ENCODE data around the gene PLPP7.

The PLPP7 gene

GRCh38 chr9:131273856-131274673 lies 15.5 kb upstream of the PLPP7 start:
- H3K36me3 Mint-ChIP-seq (ENCODE audit: low read depth), result peaks cover 66% of the 10 kb centered on the region
- no peaks in the 10 kb centered on the region for H3K27me3 Mint-ChIP-seq
- H3K9me3 Mint-ChIP-seq, result no peaks in the 10 kb centered on the region
- H3K4me1 Mint-ChIP-seq (ENCODE audit: low read depth), result peaks cover 60% of the 10 kb centered on the region
- peak overlapping the region; percentile 99 for H3K4me3 Mint-ChIP-seq
- intact Hi-C loops (cut with micrococcal nuclease), result loop anchor here (10.0 kb wide), 1 partner anchor 89 kb away; no protein-coding TSS in a partner anchor
- H3K27ac Mint-ChIP-seq, result peak overlapping the region; percentile 93

- peaks cover 66% of the 10 kb centered on the region for H3K36me3 Mint-ChIP-seq (ENCODE audit: low read depth)
- peak overlapping the region; percentile 99 for H3K4me3 Mint-ChIP-seq
- peaks cover 61% of the 10 kb centered on the region for H3K4me1 Mint-ChIP-seq (ENCODE audit: low read depth)
- intact Hi-C loops (cut with micrococcal nuclease), result loop anchor here (5.0 to 10.0 kb wide), 2 partner anchors 38 to 90 kb away; no protein-coding TSS in a partner anchor
- H3K27me3 Mint-ChIP-seq, result no peaks in the 10 kb centered on the region
- H3K9me3 Mint-ChIP-seq, result no peaks in the 10 kb centered on the region
- H3K27ac Mint-ChIP-seq, result peak overlapping the region; percentile 93
These were observed 14.7 kb upstream of the PLPP7 start for GRCh38 chr9:131274674-131275331.

DNA sequence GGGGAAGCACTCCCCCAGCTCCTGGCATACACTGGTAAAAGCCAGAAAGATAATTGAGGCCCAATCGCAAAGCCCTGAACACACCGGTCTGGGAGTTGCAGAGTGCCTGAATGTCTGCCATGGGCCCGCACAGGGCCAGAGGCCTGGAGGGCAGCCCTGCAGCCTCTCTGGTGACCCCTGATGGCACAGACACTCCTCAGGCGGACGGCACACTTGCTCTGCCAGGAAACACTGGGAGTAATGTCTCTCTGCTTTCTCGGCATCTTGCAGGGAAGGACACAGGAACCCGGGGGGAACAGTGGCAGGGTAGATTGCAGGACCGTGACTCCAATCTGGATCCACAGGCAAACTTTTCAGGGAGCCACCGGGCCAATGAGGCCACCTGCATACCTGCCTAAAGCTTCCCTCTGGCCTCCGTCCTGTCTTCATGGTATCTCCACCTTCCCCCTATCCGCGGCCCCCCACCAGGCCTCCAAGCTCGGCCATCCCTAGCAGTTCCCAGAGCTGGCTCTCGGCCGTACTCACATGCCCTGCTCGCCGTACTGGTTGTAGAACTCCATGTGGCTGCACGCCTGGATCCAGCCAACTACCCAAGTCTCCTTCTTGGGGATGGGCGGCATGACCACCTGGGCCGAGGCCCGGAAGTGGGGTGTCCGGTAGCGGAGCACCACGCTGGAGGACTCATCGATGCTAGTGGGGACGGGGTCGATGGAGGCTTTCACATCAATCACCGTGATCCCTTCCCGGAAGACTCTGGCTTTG lies 14.0 kb upstream of the PLPP7 start:
- H3K9me3 Mint-ChIP-seq, result no peaks in the 10 kb centered on the region
- peak overlapping the region; percentile 93 for H3K27ac Mint-ChIP-seq
- intact Hi-C loops (cut with micrococcal nuclease), result loop anchor here (2.0 to 10.0 kb wide), 3 partner anchors 19 to 91 kb away; no protein-coding TSS in a partner anchor
- peak overlapping the region; percentile 99 for H3K4me3 Mint-ChIP-seq
- peaks cover 59% of the 10 kb centered on the region for H3K36me3 Mint-ChIP-seq (ENCODE audit: low read depth)
- peaks cover 62% of the 10 kb centered on the region for H3K4me1 Mint-ChIP-seq (ENCODE audit: low read depth)
- peaks cover 3% of the 10 kb centered on the region for H3K27me3 Mint-ChIP-seq

DNA sequence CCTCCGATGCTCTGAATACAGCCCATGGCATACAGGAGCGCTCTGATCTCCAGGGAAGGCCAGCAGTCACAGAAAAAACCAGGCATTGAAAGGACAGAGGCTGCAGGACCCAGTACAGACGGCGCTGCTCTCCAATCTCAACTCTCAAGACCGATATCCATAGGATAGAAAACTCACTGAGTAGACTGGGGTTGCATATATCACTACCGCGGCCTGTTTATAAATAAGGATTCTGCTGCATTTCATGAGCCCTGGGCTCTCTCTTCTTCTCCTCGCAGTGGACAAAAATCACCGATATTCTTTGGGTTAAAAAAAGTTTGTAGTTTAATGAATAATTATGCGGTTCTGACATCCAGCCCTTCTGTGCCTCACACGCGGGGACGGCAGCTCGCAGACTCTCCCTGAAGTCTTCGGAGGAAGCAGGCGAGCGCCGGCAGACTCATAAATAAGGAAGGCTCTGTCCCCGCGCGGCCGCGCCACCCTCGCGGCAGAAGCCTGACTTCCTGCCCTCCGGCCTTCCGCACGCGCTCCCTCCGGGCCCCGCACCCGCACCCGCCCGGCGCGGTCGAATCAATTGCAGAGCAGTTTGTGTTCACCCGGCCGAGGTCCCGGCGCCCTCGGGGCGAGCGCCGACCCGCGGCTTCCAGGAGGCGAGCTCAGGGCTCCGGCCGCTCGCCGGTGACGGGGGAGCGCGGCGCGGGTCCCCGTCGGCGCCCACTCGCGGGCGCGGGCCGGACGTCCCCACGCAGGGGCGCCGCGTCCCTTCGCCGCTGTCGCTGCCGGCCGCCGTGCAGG lies 13.2 kb upstream of the PLPP7 start, which contains the start of gene FAM78A:
Gene FAM78A (minus strand): TSS at position 417 of the 795 bp plus-strand sequence. CDS start 331 bp downstream, at position 86.
- Mint-ChIP-seq H3K27me3 (peaks cover 11% of the 10 kb centered on the region), H3K27ac (peak within 1 kb of the TSS; percentile 93), H3K36me3 (ENCODE audit: low read depth) (peaks cover 53% of the 10 kb centered on the region), H3K4me3 (peak within 1 kb of the TSS; percentile 99), H3K4me1 (ENCODE audit: low read depth) (peaks cover 55% of the 10 kb centered on the region), H3K9me3 (no peaks in the 10 kb centered on the region)
- intact Hi-C loops (cut with micrococcal nuclease), result loop anchor here (2.0 to 10.0 kb wide), 3 partner anchors 19 to 91 kb away; no protein-coding TSS in a partner anchor

GRCh38 chr9:131276891-131277286 lies 12.6 kb upstream of the PLPP7 start:
- Mint-ChIP-seq H3K36me3 (ENCODE audit: low read depth) (peaks cover 48% of the 10 kb centered on the region), H3K9me3 (no peaks in the 10 kb centered on the region), H3K27me3 (peaks cover 17% of the 10 kb centered on the region), H3K4me1 (ENCODE audit: low read depth) (peaks cover 52% of the 10 kb centered on the region), H3K4me3 (peak overlapping the region; percentile 77), H3K27ac (peak overlapping the region; percentile 93)
- intact Hi-C loops (cut with micrococcal nuclease), result loop anchor here (2.0 to 10.0 kb wide), 3 partner anchors 20 to 92 kb away; no protein-coding TSS in a partner anchor

DNA sequence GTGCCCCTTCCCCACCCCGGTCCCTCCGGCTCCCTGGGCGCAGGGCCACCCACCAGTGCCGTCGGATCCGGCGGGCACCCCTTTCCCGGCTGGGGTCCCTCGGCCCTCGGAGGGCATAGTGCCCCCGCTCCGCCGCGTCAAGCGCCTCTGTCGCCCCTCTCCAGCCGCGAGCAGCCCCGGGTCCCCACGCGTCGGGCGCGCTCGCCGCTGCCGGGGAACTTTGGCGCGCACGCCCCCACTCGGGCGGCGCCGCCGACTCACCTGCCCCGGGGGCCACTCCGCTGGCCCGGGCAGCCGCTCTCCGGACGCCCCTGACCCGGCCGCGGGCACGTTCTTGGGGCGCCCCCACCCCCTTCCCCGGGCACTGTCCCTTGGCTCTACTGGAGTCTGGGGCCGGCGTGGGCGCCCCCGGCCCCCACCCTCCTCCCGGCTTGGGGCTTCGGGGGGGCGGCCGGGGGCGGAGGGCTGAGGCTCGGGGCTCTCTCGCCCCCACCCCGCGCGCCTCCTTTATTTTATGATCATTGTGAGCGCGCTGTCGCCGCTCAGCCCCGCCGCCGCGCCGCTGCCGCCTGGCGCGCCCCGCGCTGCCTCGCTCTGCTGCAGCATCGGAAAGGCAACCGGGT lies 12.1 kb upstream of the PLPP7 start:
- H3K36me3 Mint-ChIP-seq (ENCODE audit: low read depth), result peaks cover 43% of the 10 kb centered on the region
- H3K9me3 Mint-ChIP-seq, result no peaks in the 10 kb centered on the region
- H3K27me3 Mint-ChIP-seq, result peaks cover 22% of the 10 kb centered on the region
- H3K4me3 Mint-ChIP-seq, result peak overlapping the region; percentile 77
- peak overlapping the region; percentile 93 for H3K27ac Mint-ChIP-seq
- intact Hi-C loops (cut with micrococcal nuclease), result loop anchor here (2.0 to 10.0 kb wide), 3 partner anchors 21 to 93 kb away; no protein-coding TSS in a partner anchor
- H3K4me1 Mint-ChIP-seq (ENCODE audit: low read depth), result peaks cover 52% of the 10 kb centered on the region

GRCh38 chr9:131277910-131278701 lies 11.4 kb upstream of the PLPP7 start:
- peak overlapping the region; percentile 92 for H3K27ac Mint-ChIP-seq
- intact Hi-C loops (cut with micrococcal nuclease), result loop anchor here (2.0 to 10.0 kb wide), 3 partner anchors 21 to 93 kb away; no protein-coding TSS in a partner anchor
- peaks cover 36% of the 10 kb centered on the region for H3K36me3 Mint-ChIP-seq (ENCODE audit: low read depth)
- peaks cover 26% of the 10 kb centered on the region for H3K27me3 Mint-ChIP-seq
- H3K9me3 Mint-ChIP-seq, result no peaks in the 10 kb centered on the region
- peak overlapping the region; percentile 77 for H3K4me3 Mint-ChIP-seq
- peaks cover 47% of the 10 kb centered on the region for H3K4me1 Mint-ChIP-seq (ENCODE audit: low read depth)

DNA sequence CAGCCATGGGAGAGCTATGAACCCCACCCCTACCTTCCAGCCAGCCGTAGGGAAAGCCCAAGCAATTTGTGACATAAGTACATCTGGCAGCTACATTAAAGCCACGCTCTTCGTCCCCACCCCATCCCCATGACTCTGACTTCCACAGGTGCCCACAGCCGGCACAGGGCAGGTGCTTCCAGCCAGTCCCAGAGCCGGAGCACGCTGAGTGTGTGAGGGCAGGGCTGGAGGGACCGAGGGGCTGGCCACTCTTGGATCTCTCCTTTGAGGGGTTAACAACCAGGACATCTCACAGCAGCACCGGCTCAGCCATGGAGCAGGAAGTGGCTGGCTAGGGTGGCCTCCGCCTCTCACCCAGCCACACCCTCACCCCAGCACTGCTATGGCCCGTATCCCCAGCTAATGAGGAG lies 10.8 kb upstream of the PLPP7 start:
- peaks cover 41% of the 10 kb centered on the region for H3K4me1 Mint-ChIP-seq (ENCODE audit: low read depth)
- intact Hi-C loops (cut with micrococcal nuclease), result loop anchor here (5.0 to 10.0 kb wide), 2 partner anchors 41 to 94 kb away; no protein-coding TSS in a partner anchor
- peaks cover 32% of the 10 kb centered on the region for H3K27me3 Mint-ChIP-seq

DNA sequence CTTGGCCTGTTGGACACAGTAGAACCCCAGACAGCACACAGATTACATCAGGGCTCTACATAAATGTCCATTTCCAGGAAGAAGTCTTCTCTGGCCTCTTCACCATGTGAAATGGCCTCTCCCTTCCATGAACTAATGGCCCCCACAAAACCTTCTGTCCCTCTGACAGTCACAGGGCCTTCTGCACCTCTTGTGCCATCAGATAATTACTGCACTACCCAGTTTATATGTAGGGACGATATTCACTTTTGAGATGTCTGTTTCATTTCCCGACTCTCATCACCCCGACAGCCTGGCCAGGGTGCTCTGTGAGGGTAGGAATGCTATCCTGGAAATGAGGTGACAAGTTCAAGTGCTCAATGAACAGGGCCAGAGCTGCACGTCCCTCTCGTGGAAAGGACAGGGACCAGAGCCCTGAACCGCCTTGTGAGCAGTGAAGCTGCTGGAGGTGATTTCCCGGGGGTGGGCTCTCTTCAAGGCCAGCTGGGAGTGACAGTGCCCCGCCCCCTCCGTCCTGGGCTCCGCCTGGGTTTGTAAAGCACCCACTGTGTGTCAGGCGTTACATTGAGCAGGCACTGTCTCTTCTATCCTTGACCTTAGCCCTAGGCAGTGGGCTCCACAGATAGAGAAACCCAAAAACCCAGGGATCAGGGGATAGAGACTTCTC lies 10.2 kb upstream of the PLPP7 start:
- H3K9me3 Mint-ChIP-seq, result no peaks in the 10 kb centered on the region
- intact Hi-C loops (cut with micrococcal nuclease), result loop anchor here (5.0 to 10.0 kb wide), 2 partner anchors 42 to 95 kb away; no protein-coding TSS in a partner anchor
- peaks cover 24% of the 10 kb centered on the region for H3K36me3 Mint-ChIP-seq (ENCODE audit: low read depth)
- H3K4me1 Mint-ChIP-seq (ENCODE audit: low read depth), result peaks cover 37% of the 10 kb centered on the region
- peak overlapping the region; percentile 77 for H3K4me3 Mint-ChIP-seq
- peaks cover 37% of the 10 kb centered on the region for H3K27me3 Mint-ChIP-seq
- H3K27ac Mint-ChIP-seq, result peak overlapping the region; percentile 92

More for the DNA sequence above, 10.8 kb upstream of the PLPP7 start:
- no peaks in the 10 kb centered on the region for H3K9me3 Mint-ChIP-seq
- peak overlapping the region; percentile 92 for H3K27ac Mint-ChIP-seq
- peak overlapping the region; percentile 77 for H3K4me3 Mint-ChIP-seq
- H3K36me3 Mint-ChIP-seq (ENCODE audit: low read depth), result peaks cover 30% of the 10 kb centered on the region

- intact Hi-C loops (cut with micrococcal nuclease), result loop anchor here (5.0 to 10.0 kb wide), 2 partner anchors 43 to 95 kb away; no protein-coding TSS in a partner anchor
- Mint-ChIP-seq H3K4me3 (no peak overlapping the region), H3K36me3 (ENCODE audit: low read depth) (peaks cover 17% of the 10 kb centered on the region), H3K4me1 (ENCODE audit: low read depth) (peaks cover 37% of the 10 kb centered on the region), H3K27ac (peak overlapping the region; percentile 75), H3K27me3 (peaks cover 41% of the 10 kb centered on the region), H3K9me3 (no peaks in the 10 kb centered on the region)
These were observed 9.5 kb upstream of the PLPP7 start for GRCh38 chr9:131279863-131280570.

DNA sequence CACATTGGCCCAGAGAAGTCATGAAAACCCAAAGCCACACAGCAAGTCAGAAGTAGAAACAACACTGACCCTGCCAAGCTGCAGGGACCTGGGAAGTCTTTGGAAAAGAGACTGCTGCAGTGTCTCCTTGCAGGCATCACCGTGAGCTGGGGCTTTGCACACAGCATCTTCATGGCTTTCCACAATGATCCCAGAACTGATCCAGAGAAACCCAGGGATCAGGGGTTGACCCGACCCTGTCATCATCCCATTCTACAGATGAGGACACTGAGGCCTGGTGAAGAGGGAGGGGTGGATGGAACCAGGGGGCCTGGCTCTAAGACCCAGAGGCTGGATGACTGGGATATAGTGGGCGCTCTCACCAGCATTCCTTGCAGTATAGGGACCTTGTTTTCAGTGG lies 8.9 kb upstream of the PLPP7 start:
- H3K27ac Mint-ChIP-seq, result peak overlapping the region; percentile 75
- peaks cover 41% of the 10 kb centered on the region for H3K27me3 Mint-ChIP-seq
- H3K9me3 Mint-ChIP-seq, result no peaks in the 10 kb centered on the region
- no peak overlapping the region for H3K4me3 Mint-ChIP-seq
- intact Hi-C loops (cut with micrococcal nuclease), result no loop called here
- H3K36me3 Mint-ChIP-seq (ENCODE audit: low read depth), result peaks cover 11% of the 10 kb centered on the region
- H3K4me1 Mint-ChIP-seq (ENCODE audit: low read depth), result peaks cover 37% of the 10 kb centered on the region

All from dendritic cell treated with granulocyte-macrophage colony-stimulating factor and Interleukin-4, amounts not matched to agents 40 ng/mL and 50 ng/mL, for 4 days (primary cell).